Mucosa of descending colon (tissue), 3 donors: ENCODE data around the gene CANT1. TPM values are rescaled to one million over a fixed set of nuclear protein-coding genes. Genes with fewer than 3 reads are reported as not detected.

Experiments
- ATAC-seq: fragments of 200-7000 bp; cut with Tn5 transposase; one replicate; pipeline ENCODE4 v1.9.1; 2020; ENCODE audit warnings: mild to moderate bottlenecking, moderate library complexity
- DNase-seq, 3 donors: peaks; one replicate each; pipeline ENCODE4 v3.0.0-alpha.2; 2020
- H3K36me3 ChIP-seq: fragments of 200-600 bp; one replicate; pipeline ENCODE4 v1.8.0; 2021; ENCODE audit warnings: low read depth, mild to moderate bottlenecking
- H3K4me1 ChIP-seq: fragments of 200-600 bp; one replicate; pipeline ENCODE4 v1.8.0; 2021; ENCODE audit warnings: low read depth, mild to moderate bottlenecking
- H3K4me3 ChIP-seq: fragments of 200-600 bp; one replicate; pipeline ENCODE4 v1.8.0; 2021; ENCODE audit warnings: mild to moderate bottlenecking
- H3K9me3 ChIP-seq: fragments of 200-600 bp; one replicate; pipeline ENCODE4 v1.8.0; 2021; ENCODE audit warnings: mild to moderate bottlenecking
- intact Hi-C, 2 donors: fragments of 100-400 bp; cut with DNase I in 1 of 2; cut with micrococcal nuclease in 1 of 2; formaldehyde crosslinking; loops; one replicate each; pipeline versions ENCODE4 v1.11.0 to v1.11.1; 2022; cut with DNase I, micrococcal nuclease
- total RNA-seq, 3 donors: library from RNA; stranded (reverse); fragmentation: NEBNext Ultra II Directional in 2 of 3; extraction: Animal tissue kit (Norgen Biotek cat#: 25700) in 2 of 3; gene quantifications; one replicate each; pipeline versions ENCODE4 v1.2.1 to v1.2.4, GENCODE V29; 2021 to 2023
- TF ChIP-seq, protein P1 (sequence below): fragments of 200-600 bp; IDR thresholded peaks from one replicate; pipeline ENCODE4 v1.8.0; 2022; ENCODE audit warnings: antibody characterized with exemption, mild to moderate bottlenecking
- donor health status: DM: no; HTN: no; CAD: no; lungs with moderate emphysema.
- donor health status: DM: no; HTN: no; CAD: no.
- donor health status: DM: no; HTN: yes; CAD: no.

CANT1 gene
- total RNA-seq, 3 donors from 2014 or later, result 159 to 376 (median 242) TPM

DNA sequence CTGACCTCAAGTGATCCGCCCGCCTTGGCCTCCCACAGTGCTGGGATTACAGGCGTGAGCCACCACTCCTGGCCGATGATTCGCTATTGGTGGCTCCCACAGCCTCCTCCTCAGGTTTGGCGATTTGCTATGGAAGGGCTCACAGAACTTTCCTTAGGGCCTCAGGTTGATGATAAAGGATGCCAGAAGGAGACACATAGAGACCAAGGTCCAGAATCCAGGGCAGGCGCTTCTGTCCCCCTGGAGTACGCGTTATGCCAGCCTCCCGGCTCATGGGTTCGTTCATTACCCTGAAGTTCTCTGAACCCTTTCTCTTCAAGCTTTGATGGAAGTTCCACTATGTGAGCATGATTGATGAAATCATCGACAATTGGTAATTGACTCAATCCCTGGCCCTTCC, 49.8 kb downstream of the CANT1 start:
- DNase-seq, result no peak
- no peak for ATAC-seq
- Histone ChIP-seq H3K36me3 (no peaks in the 10 kb centered on the region), H3K4me3 (no peak overlapping the region), H3K9me3 (no peaks in the 10 kb centered on the region), H3K4me1 (peaks cover 8% of the 10 kb centered on the region)
- TF ChIP-seq, protein P1, sequence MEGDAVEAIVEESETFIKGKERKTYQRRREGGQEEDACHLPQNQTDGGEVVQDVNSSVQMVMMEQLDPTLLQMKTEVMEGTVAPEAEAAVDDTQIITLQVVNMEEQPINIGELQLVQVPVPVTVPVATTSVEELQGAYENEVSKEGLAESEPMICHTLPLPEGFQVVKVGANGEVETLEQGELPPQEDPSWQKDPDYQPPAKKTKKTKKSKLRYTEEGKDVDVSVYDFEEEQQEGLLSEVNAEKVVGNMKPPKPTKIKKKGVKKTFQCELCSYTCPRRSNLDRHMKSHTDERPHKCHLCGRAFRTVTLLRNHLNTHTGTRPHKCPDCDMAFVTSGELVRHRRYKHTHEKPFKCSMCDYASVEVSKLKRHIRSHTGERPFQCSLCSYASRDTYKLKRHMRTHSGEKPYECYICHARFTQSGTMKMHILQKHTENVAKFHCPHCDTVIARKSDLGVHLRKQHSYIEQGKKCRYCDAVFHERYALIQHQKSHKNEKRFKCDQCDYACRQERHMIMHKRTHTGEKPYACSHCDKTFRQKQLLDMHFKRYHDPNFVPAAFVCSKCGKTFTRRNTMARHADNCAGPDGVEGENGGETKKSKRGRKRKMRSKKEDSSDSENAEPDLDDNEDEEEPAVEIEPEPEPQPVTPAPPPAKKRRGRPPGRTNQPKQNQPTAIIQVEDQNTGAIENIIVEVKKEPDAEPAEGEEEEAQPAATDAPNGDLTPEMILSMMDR, result no peak
- intact Hi-C loops, result no loop called here

DNA sequence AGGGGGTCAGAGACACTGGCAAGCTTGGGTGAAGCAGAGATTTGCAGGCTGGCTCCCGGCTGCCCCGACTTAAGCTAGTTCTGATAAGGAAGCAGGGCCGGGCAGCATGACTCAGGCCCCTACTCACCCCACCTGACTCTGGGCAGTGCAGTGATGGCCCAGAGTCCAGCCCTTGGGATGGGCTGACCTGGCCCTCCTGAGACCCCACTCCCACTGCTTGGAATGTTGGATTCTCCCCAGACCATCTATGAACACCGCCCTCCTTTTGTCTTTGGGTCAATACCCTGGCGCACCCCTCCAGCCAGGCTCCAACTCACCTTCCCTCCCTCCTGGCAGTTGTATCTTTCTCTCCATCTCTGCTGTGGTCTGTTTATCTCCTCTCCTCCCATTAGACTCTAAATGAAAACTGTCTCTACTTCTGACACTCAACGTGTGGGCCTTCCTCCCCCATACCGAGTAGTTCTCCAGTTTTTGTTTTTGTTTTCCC, 50.9 kb downstream of the CANT1 start:
- DNase-seq (peak in 1 of 3 donors; percentile 15), ATAC-seq (peak; percentile 52)
- no peaks in the 10 kb centered on the region for H3K36me3 ChIP-seq
- H3K4me3 ChIP-seq, result no peak overlapping the region
- TF ChIP-seq, protein P1, result no peak
- intact Hi-C loops, result no loop called here
- H3K9me3 ChIP-seq, result no peaks in the 10 kb centered on the region
- peaks cover 8% of the 10 kb centered on the region for H3K4me1 ChIP-seq

DNA sequence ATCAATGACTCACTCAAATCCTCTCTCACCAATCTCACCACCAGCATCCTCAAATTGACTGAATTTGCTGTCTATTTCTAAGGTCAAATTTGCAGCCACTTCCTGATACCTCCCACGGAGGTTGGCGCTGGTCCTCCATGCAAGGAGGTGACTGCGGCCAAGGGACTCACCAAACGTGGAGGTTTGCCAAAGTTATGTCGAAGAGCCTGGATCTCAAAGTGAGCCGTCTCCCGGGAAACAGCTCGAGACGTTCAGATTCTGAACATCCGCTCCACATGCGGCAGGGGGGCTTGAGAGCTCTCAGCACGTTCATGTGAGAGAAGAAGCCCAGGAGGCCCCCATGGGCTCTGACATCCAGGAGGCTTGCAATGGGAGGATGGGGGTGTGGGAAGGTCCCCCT, 52.4 kb downstream of the CANT1 start:
- TF ChIP-seq, protein P1, result no peak
- ATAC-seq (no peak), DNase-seq (no peak)
- Histone ChIP-seq H3K4me1 (peaks cover 11% of the 10 kb centered on the region), H3K9me3 (no peaks in the 10 kb centered on the region), H3K36me3 (no peaks in the 10 kb centered on the region), H3K4me3 (no peak overlapping the region)
- intact Hi-C loops, result no loop called here

DNA sequence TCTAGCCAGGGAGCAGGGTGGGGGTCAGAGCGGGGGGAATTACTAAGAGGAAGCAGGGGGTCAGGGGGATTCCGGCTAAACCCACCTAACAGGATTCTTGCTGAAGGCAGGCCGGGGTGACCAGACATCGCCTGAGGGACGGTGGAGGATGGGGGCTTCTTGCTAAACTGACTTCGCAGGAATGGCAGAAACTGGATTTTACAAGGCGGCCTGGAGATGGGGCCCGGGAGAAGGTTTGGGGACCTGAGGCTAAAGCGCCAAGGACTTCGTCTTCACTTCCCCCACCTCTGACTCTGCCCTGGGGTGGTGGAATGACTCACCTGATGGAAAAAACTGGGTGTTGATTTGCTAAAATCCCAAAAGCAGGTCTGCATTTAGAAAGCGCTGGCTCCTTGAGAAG, 53.3 kb downstream of the CANT1 start:
- no peak for ATAC-seq
- intact Hi-C loops, result no loop called here
- DNase-seq, result no peak
- H3K4me1 ChIP-seq, result peaks cover 4% of the 10 kb centered on the region
- no peaks in the 10 kb centered on the region for H3K9me3 ChIP-seq
- no peak overlapping the region for H3K4me3 ChIP-seq
- TF ChIP-seq, protein P1, result no peak
- no peaks in the 10 kb centered on the region for H3K36me3 ChIP-seq

DNA sequence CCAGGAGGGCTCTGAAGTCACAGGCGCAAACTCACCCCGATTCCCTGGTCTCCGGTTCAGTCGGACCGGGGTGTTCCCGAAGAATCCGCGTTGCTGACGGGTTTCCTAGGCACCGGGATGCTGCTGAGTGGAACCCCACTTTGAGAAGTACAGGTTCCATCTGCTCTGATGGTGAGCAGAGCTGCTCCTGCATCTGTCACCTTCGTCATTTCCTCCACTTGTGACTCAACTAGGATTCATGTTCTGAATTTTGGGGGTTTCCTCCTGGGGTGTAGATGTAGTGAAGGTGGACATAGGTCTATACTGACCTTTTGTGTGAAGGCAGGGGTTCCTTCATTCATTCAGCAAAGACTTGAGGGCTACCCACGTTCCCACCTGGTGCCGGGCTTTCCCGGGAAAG, 54.9 kb downstream of the CANT1 start:
- intact Hi-C loops, result no loop called here
- DNase-seq, result no peak
- Histone ChIP-seq H3K4me3 (no peak overlapping the region), H3K36me3 (no peaks in the 10 kb centered on the region), H3K9me3 (peaks cover 10% of the 10 kb centered on the region), H3K4me1 (peaks cover 3% of the 10 kb centered on the region)
- ATAC-seq, result no peak
- TF ChIP-seq, protein P1, result no peak
